K562 (cell line): Measurements from ENCODE around the gene KIAA0930. TPM values are rescaled to one million over a fixed set of nuclear protein-coding genes. Genes with fewer than 3 reads are reported as not detected.
A peak's percentile ranks its signal among the peaks of the same experiment; 100 is the strongest.

Experiments
- ATAC-seq: fragments of 200-7000 bp; cut with Tn5 transposase; 3 replicates; pipeline ENCODE4 v1.9.1; 2020; ENCODE audit warnings: moderate library complexity
- BruUV-seq: library from RNA; stranded (reverse); fragments of 400-500 nt; replicated peaks from 2 replicates; lab custom pipeline; 2021; lab: Mats Ljungman, UMichigan
- CTCF ChIA-PET: fragments of 300-600 bp; formaldehyde crosslinking; extraction: SDS; loops from one replicate; lab custom pipeline; 2021; ENCODE audit warnings: low intra/inter-chr PET ratio; lab: Yijun Ruan, JAX
- POLR2A ChIA-PET: fragments of 300-600, 350-650 bp; sonication (Branson Sonifier 250); formaldehyde crosslinking; extraction: SDS; loops from one replicate; lab custom pipeline; 2021; ENCODE audit warnings: antibody characterized with exemption, inconsistent platforms; lab: Yijun Ruan, JAX
- DNase-seq, 4 experiments: peaks; one replicate each; pipeline versions ENCODE4 v3.0.0 to v3.0.0-alpha.2; 2011 to 2018; ENCODE audit warnings: low spot score in 3 of 4, mixed read lengths in 3 of 4; ENCODE audit errors: extremely low read depth in 1 of 4
- FAIRE-seq: peaks from 2 replicates; lab custom pipeline; 2011; peaks lifted over from hg19 to GRCh38; lab: Jason Lieb, UNC
- H2AFZ ChIP-seq: 2 replicates; pipeline ENCODE4 v1.6.0; 2011; ENCODE audit warnings: low read depth, low read length, control low read depth, inconsistent platforms
- H3K27ac ChIP-seq: fragments of 200-600 bp; 3 replicates; pipeline ENCODE4 v1.8.0; 2011; ENCODE audit warnings: low read depth, mild to moderate bottlenecking, control low read depth, inconsistent platforms, low read length, moderate library complexity, mixed read lengths; ENCODE audit errors: extremely low read depth
- H3K27me3 ChIP-seq, 2 experiments: fragments of 300-600 bp in 1 of 2; 2 replicates in 1 of 2; 3 replicates in 1 of 2; pipeline versions ENCODE4 v1.6.0 to v1.8.0; 2011; ENCODE audit warnings: inconsistent platforms in 2 of 2, low read length in 2 of 2, mild to moderate bottlenecking in 1 of 2, mixed read lengths in 1 of 2, moderate library complexity in 1 of 2; ENCODE audit not compliant: control insufficient read depth in 2 of 2, insufficient read depth in 2 of 2
- H3K36me3 ChIP-seq: fragments of 300-600 bp; 3 replicates; pipeline ENCODE4 v1.8.0; 2011; ENCODE audit warnings: mild to moderate bottlenecking, low read length, inconsistent platforms; ENCODE audit not compliant: control insufficient read depth, insufficient read depth
- H3K4me1 ChIP-seq, 2 experiments: fragments of 200-600 bp in 1 of 2; replicated peaks in 1 of 2; 2 replicates in 1 of 2; 3 replicates in 1 of 2; pipeline versions ENCODE4 v1.5.1 to v1.8.0; 2011; ENCODE audit warnings: inconsistent platforms in 2 of 2, low read length in 2 of 2, mild to moderate bottlenecking in 1 of 2, mixed read lengths in 1 of 2, moderate library complexity in 1 of 2; ENCODE audit not compliant: control insufficient read depth in 2 of 2, insufficient read depth in 2 of 2
- H3K4me2 ChIP-seq: 2 replicates; pipeline ENCODE4 v1.6.1; 2011; ENCODE audit warnings: low read length, control low read depth, inconsistent platforms, mixed read lengths; ENCODE audit not compliant: insufficient read depth
- H3K4me3 ChIP-seq: fragments of 200-600 bp; sonication (generic), shearing (Covaris generic); 2 replicates; pipeline ENCODE4 v1.5.1; 2016; ENCODE audit warnings: control low read depth, inconsistent platforms
- H3K79me2 ChIP-seq: fragments of 200-600 bp; 3 replicates; pipeline ENCODE4 v1.8.0; 2011; ENCODE audit warnings: low read length, inconsistent platforms; ENCODE audit not compliant: control insufficient read depth, insufficient read depth
- H3K9ac ChIP-seq, 2 experiments: 2 replicates each; pipeline versions ENCODE4 v1.6.0 to v1.6.1; 2011; ENCODE audit warnings: low read depth in 2 of 2, low read length in 2 of 2, control low read depth in 1 of 2, inconsistent platforms in 1 of 2, mild to moderate bottlenecking in 1 of 2, mixed read lengths in 1 of 2; ENCODE audit not compliant: insufficient read depth in 1 of 2
- H3K9me1 ChIP-seq: one replicate; pipeline ENCODE4 v1.6.0; 2011; ENCODE audit warnings: inconsistent platforms, mild to moderate bottlenecking, low read length, moderate library complexity; ENCODE audit not compliant: control insufficient read depth, insufficient read depth
- H3K9me3 ChIP-seq: replicated peaks from 2 replicates; pipeline ENCODE4 v1.5.1; 2011; ENCODE audit warnings: low read depth, low read length, inconsistent platforms; ENCODE audit not compliant: control insufficient read depth, insufficient read depth
- H4K20me1 ChIP-seq: replicated peaks from 2 replicates; pipeline ENCODE4 v1.6.1; 2011; ENCODE audit warnings: low read length, inconsistent platforms, mixed read lengths; ENCODE audit not compliant: control insufficient read depth, insufficient read depth
- FIP1L1 ChIP-seq: fragments of 200-400 bp; formaldehyde crosslinking; IDR thresholded peaks from 2 replicates; pipeline ENCODE4 v1.6.1; 2018; ENCODE audit warnings: mild to moderate bottlenecking, low read depth, low read length; ENCODE audit not compliant: poor library complexity, severe bottlenecking
- FOXA3 ChIP-seq, 2 experiments: fragments of 450-650 bp in 1 of 2; sonication (generic) in 1 of 2; formaldehyde crosslinking; IDR thresholded peaks in 1 of 2; conservative IDR thresholded peaks in 1 of 2; 2 replicates each; pipeline versions ENCODE4 v1.4.0 to v1.8.0; 2020 to 2022; ENCODE audit warnings: mild to moderate bottlenecking in 2 of 2, missing genetic modification reagents in 1 of 2
- MCM5 ChIP-seq: fragments of 450-650 bp; IDR thresholded peaks from 2 replicates; pipeline ENCODE4 v1.6.1; 2016; ENCODE audit warnings: low read depth
- MTA2 ChIP-seq: fragments of 450-650 bp; IDR thresholded peaks from 2 replicates; pipeline ENCODE4 v1.6.1; 2016; ENCODE audit warnings: low read depth
- NCOR1 ChIP-seq: fragments of 450-650 bp; IDR thresholded peaks from 2 replicates; pipeline ENCODE4 v1.6.1; 2016; ENCODE audit warnings: mild to moderate bottlenecking, moderate library complexity
- NR3C1 ChIP-seq: sonication (generic); formaldehyde crosslinking; IDR thresholded peaks from 2 replicates; pipeline ENCODE4 v1.8.1; 2022; ENCODE audit warnings: missing genetic modification reagents
- PCBP2 ChIP-seq: fragments of 200-400 bp; formaldehyde crosslinking; IDR thresholded peaks from 2 replicates; pipeline ENCODE4 v1.6.1; 2018; ENCODE audit warnings: low read length, low read depth, mild to moderate bottlenecking, moderate library complexity; ENCODE audit not compliant: poor library complexity, severe bottlenecking
- POLR2H ChIP-seq: IDR thresholded peaks from 2 replicates; pipeline ENCODE4 v1.6.1; 2016; ENCODE audit warnings: missing genetic modification characterization, low read depth, mild to moderate bottlenecking, control low read depth, missing compliant biosample characterization, moderate library complexity
- SMARCA5 ChIP-seq: fragments of 450-650 bp; IDR thresholded peaks from 2 replicates; pipeline ENCODE4 v1.6.1; 2016
- ZFP30 ChIP-seq: fragments of 250-450 bp; sonication (Bioruptor Pico); IDR thresholded peaks from 2 replicates; pipeline ENCODE4 v1.8.0; 2022; ENCODE audit warnings: moderate library complexity, mild to moderate bottlenecking, inconsistent platforms, borderline replicate concordance
- ZNF3 ChIP-seq: fragments of 250-450 bp; sonication (Bioruptor Pico); IDR thresholded peaks from 2 replicates; pipeline ENCODE4 v1.5.0; 2021; ENCODE audit warnings: mild to moderate bottlenecking, moderate library complexity
- ZNF695 ChIP-seq: fragments of 450-650 bp; formaldehyde crosslinking; IDR thresholded peaks from 2 replicates; pipeline ENCODE4 v1.4.0; 2020; ENCODE audit warnings: mild to moderate bottlenecking, moderate library complexity
- ZNF76 ChIP-seq: fragments of 250-450 bp; sonication (Bioruptor Pico); IDR thresholded peaks from 2 replicates; pipeline ENCODE4 v1.4.0; 2020; ENCODE audit warnings: mild to moderate bottlenecking, moderate library complexity, borderline replicate concordance
- WGBS: fragments of 100-300 bp; shearing (Covaris generic); methylation state at CpG from one replicate; pipeline ENCODE4 v1.1.6; 2016; ENCODE audit warnings: low coverage, mixed read lengths; ENCODE audit not compliant: insufficient coverage; ENCODE audit errors: missing lambda C conversion rate; 5-methylcytosine and 5-hydroxymethylcytosine counted together
- in situ Hi-C: fragments of 300-500 bp; cut with MboI; formaldehyde crosslinking; loops from 4 replicates; pipeline ENCODE4 v1.15.0; 2018; ENCODE audit warnings: inconsistent platforms, mixed read lengths
- intact Hi-C: fragments of 100-400 bp; cut with micrococcal nuclease; formaldehyde crosslinking; loops from 2 replicates; pipeline ENCODE4 v1.14.2; 2022
- polyA plus RNA-seq, 8 experiments: library from polyadenylated mRNA; depleted of rRNA in 4 of 8; stranded (reverse) in 5 of 8; unstranded in 3 of 8; fragments of >200 nt; fragmentation: Nextera tagmentation in 2 of 8; fragmentation: Illumina TruSeq in 1 of 8; extraction: Ambion mirVana in 2 of 8; extraction: Trizol in 1 of 8; gene quantifications; 2 replicates each; pipeline versions ENCODE4 v1.2.1 to v1.2.3, GENCODE V29; 2011 to 2014; ENCODE audit warnings: inconsistent platforms in 1 of 8, missing spikeins in 1 of 8
- total RNA-seq, 7 experiments: library from RNA; depleted of rRNA in 6 of 7; stranded (reverse); fragments of >200 nt in 6 of 7; fragmentation: Illumina TruSeq in 2 of 7; extraction: Trizol in 2 of 7; gene quantifications; 2 replicates each; pipeline versions ENCODE4 v1.2.1 to v1.2.3, GENCODE V29; 2011 to 2021; ENCODE audit warnings: low replicate concordance in 1 of 7
- TF ChIP-seq, protein P1 (sequence below): IDR thresholded peaks from 2 replicates; pipeline ENCODE4 v1.6.1; 2016; ENCODE audit warnings: missing genetic modification characterization, missing compliant biosample characterization
- TF ChIP-seq, protein P2 (sequence below): fragments of 250-450 bp; sonication (Bioruptor Pico); IDR thresholded peaks from 2 replicates; pipeline ENCODE4 v1.5.0; 2021
- TF ChIP-seq, protein P3 (sequence below): fragments of 250-450 bp; sonication (Bioruptor Pico); IDR thresholded peaks from 2 replicates; pipeline ENCODE4 v1.8.0; 2021; ENCODE audit warnings: moderate library complexity, mild to moderate bottlenecking, inconsistent platforms
- TF ChIP-seq, protein P4 (sequence below): sonication (generic); formaldehyde crosslinking; IDR thresholded peaks from 2 replicates; pipeline ENCODE4 v1.9.0; 2022; ENCODE audit warnings: mild to moderate bottlenecking, missing genetic modification reagents
- TF ChIP-seq, protein P5 (sequence below): fragments of 450-650 bp; formaldehyde crosslinking; IDR thresholded peaks from 2 replicates; pipeline ENCODE4 v1.4.0; 2020; ENCODE audit warnings: mild to moderate bottlenecking, mixed read lengths

The KIAA0930 gene
- total and polyA plus RNA-seq, 9 of the 15 experiments (the other 6 are each of a cell fraction or from before 2014, with no cell fraction given): 0.24 to 12.1 (median 6.4) TPM

DNA sequence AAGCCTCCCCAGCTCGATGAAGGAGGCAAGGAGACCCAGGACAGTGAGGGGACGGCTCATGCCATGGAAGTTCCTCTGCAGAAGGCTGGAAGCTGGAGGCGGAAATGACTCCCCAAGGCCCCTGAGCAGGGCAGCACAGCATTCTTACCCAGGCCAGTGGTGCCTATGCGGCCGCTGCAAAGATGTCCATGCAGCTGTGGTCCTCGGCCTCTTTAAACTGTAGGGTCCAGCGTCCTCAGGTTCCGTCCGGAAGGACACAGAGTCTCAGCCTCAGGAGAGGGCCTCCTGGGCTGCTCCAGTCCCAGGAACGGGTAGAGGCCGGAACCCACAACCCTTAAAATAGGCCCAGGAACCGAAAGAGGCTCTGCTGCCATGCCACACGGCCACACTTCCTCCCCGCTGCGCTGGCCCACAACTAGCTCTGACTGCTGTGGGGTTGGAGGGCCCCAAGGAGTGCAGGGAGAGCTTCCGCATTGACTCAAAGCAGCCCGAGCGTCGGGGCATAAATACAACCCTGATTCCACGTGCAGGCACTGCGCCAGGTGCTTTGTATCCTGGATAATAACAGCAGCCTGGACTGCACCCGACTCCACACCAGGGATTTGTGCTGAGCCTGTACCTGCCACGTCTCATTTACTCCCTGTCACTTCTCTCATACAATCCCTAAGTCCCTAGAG is 5.5 kb downstream of the KIAA0930 start:
- in situ Hi-C loops (loop anchor here (25.0 kb wide), 1 partner anchor 423 kb away; no protein-coding TSS in a partner anchor), intact Hi-C loops (no loop called here)
- no peaks in the 10 kb centered on the region for H4K20me1 ChIP-seq
- ChIA-PET CTCF (no interaction called here), POLR2A (no interaction called here)
- FAIRE-seq: no peak
- no peaks in the 10 kb centered on the region for H3K9me3 ChIP-seq
- no peaks in the 10 kb centered on the region for H3K9me1 ChIP-seq
- no peak overlapping the region for H3K4me2 ChIP-seq
- H3K27ac ChIP-seq: no peak overlapping the region
- no peaks in the 10 kb centered on the region for H3K27me3 ChIP-seq
- H3K36me3 ChIP-seq: no peaks in the 10 kb centered on the region
- H3K9ac ChIP-seq: 0 out of 4 replicates have a peak overlapping the region, but pooled peaks of 1 of the 2 experiments have one; percentile 17
- no peak overlapping the region for H3K4me3 ChIP-seq
- peaks cover 0 to 9% of the 10 kb centered on the region in 2 experiments; a peak in 2 of 5 replicates for H3K4me1 ChIP-seq
- H2AFZ ChIP-seq: no peak overlapping the region
- no peaks in the 10 kb centered on the region for H3K79me2 ChIP-seq
- 43% methylated on average over 15 of the region's 23 CpGs for WGBS
- ATAC-seq: no peak
- no TSS peak for BruUV-seq
- DNase-seq: no peak
- TF ChIP-seq, protein P1, sequence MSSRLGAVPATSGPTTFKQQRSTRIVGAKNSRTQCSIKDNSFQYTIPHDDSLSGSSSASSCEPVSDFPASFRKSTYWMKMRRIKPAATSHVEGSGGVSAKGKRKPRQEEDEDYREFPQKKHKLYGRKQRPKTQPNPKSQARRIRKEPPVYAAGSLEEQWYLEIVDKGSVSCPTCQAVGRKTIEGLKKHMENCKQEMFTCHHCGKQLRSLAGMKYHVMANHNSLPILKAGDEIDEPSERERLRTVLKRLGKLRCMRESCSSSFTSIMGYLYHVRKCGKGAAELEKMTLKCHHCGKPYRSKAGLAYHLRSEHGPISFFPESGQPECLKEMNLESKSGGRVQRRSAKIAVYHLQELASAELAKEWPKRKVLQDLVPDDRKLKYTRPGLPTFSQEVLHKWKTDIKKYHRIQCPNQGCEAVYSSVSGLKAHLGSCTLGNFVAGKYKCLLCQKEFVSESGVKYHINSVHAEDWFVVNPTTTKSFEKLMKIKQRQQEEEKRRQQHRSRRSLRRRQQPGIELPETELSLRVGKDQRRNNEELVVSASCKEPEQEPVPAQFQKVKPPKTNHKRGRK (tag): no peak
- TF ChIP-seq, protein P2, sequence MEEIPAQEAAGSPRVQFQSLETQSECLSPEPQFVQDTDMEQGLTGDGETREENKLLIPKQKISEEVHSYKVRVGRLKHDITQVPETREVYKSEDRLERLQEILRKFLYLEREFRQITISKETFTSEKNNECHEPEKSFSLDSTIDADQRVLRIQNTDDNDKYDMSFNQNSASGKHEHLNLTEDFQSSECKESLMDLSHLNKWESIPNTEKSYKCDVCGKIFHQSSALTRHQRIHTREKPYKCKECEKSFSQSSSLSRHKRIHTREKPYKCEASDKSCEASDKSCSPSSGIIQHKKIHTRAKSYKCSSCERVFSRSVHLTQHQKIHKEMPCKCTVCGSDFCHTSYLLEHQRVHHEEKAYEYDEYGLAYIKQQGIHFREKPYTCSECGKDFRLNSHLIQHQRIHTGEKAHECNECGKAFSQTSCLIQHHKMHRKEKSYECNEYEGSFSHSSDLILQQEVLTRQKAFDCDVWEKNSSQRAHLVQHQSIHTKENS (CRISPR knock-in tag): no peak
- no peak for TF ChIP-seq NR3C1 (CRISPR knock-in tag)
- no peak for TF ChIP-seq POLR2H (tag)
- no peak for TF ChIP-seq MCM5
- TF ChIP-seq, protein P3, sequence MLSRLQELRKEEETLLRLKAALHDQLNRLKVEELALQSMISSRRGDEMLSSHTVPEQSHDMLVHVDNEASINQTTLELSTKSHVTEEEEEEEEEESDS (CRISPR knock-in tag): no peak
- TF ChIP-seq ZNF695 (CRISPR knock-in tag): no peak
- TF ChIP-seq NCOR1: no peak
- no peak for TF ChIP-seq ZFP30 (CRISPR knock-in tag)
- no peak for TF ChIP-seq FOXA3 (CRISPR knock-in tag; conservative IDR thresholded peaks at IDR 0.05 in 1 of 2, IDR thresholded peaks at IDR 0.05 in 1 of 2)
- TF ChIP-seq SMARCA5: no peak
- TF ChIP-seq PCBP2: no peak
- TF ChIP-seq ZNF76 (CRISPR knock-in tag): no peak
- TF ChIP-seq ZNF3: no peak
- TF ChIP-seq, protein P4, sequence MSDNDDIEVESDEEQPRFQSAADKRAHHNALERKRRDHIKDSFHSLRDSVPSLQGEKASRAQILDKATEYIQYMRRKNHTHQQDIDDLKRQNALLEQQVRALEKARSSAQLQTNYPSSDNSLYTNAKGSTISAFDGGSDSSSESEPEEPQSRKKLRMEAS (CRISPR knock-in tag): no peak
- TF ChIP-seq, protein P5, sequence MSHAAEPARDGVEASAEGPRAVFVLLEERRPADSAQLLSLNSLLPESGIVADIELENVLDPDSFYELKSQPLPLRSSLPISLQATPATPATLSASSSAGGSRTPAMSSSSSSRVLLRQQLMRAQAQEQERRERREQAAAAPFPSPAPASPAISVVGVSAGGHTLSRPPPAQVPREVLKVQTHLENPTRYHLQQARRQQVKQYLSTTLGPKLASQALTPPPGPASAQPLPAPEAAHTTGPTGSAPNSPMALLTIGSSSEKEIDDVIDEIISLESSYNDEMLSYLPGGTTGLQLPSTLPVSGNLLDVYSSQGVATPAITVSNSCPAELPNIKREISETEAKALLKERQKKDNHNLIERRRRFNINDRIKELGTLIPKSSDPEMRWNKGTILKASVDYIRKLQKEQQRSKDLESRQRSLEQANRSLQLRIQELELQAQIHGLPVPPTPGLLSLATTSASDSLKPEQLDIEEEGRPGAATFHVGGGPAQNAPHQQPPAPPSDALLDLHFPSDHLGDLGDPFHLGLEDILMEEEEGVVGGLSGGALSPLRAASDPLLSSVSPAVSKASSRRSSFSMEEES (CRISPR knock-in tag): no peak
- no peak for TF ChIP-seq FIP1L1
- TF ChIP-seq MTA2: no peak
